GM12892 (cell line): ENCODE measurements around the gene NAE1.

Experiments
- POLR2A ChIP-seq: IDR thresholded peaks from 2 replicates; pipeline ENCODE4 v1.6.1; 2011; ENCODE audit warnings: low read depth, low read length, control low read depth
- POLR2AphosphoS5 ChIP-seq: IDR thresholded peaks from 2 replicates; pipeline ENCODE4 v1.6.1; 2011; ENCODE audit warnings: low read depth, low read length, control low read depth
- TAF1 ChIP-seq: IDR thresholded peaks from 2 replicates; pipeline ENCODE4 v1.6.1; 2011; ENCODE audit warnings: low read depth, mild to moderate bottlenecking, control low read depth, low read length, borderline replicate concordance

- TF ChIP-seq POLR2AphosphoS5, result no peak
- TF ChIP-seq POLR2A, result no peak
- TF ChIP-seq TAF1, result no peak
These were observed 10.6 kb upstream of the NAE1 start for GRCh38 chr16:66841366-66841765.
